Astrocyte (in vitro differentiated cells and primary cell): ENCODE measurements around the gene COL24A1.

Experiments
- EZH2 ChIP-seq: IDR thresholded peaks from 2 replicates; pipeline ENCODE4 v1.6.1; 2012; ENCODE audit warnings: mild to moderate bottlenecking, low read length, inconsistent platforms; ENCODE audit not compliant: insufficient read depth
- TF ChIP-seq, protein P1 (sequence below): IDR thresholded peaks from 2 replicates; pipeline ENCODE4 v1.5.1; 2011; ENCODE audit warnings: low read depth, mild to moderate bottlenecking, inconsistent platforms, low read length, moderate library complexity; ENCODE audit not compliant: insufficient read depth

DNA sequence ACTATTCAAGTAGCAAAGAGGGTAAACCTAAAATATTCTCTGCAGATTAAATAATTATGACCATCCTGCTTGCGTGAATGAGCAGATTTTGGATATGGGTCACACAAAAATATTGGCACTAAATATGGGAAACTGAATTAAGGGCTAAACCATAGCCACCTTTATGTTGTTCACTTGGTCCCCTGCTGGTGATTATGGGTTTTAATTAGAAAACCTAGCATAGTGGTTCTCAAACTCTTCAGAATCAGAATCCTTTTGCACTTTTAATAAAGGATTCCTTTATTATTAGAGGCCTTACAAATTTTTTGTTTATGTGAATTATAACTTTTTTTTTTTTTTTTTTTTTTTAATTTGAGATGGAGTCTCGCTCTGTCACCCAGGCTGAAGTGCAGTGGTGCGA is 409.8 kb downstream of the COL24A1 start:
- TF ChIP-seq, protein P1, sequence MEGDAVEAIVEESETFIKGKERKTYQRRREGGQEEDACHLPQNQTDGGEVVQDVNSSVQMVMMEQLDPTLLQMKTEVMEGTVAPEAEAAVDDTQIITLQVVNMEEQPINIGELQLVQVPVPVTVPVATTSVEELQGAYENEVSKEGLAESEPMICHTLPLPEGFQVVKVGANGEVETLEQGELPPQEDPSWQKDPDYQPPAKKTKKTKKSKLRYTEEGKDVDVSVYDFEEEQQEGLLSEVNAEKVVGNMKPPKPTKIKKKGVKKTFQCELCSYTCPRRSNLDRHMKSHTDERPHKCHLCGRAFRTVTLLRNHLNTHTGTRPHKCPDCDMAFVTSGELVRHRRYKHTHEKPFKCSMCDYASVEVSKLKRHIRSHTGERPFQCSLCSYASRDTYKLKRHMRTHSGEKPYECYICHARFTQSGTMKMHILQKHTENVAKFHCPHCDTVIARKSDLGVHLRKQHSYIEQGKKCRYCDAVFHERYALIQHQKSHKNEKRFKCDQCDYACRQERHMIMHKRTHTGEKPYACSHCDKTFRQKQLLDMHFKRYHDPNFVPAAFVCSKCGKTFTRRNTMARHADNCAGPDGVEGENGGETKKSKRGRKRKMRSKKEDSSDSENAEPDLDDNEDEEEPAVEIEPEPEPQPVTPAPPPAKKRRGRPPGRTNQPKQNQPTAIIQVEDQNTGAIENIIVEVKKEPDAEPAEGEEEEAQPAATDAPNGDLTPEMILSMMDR: no peak
- no peak for TF ChIP-seq EZH2
